GM06990 (cell line): Measurements from ENCODE around the gene TAGAP.

Source experiments
- DNase-seq: peaks from one replicate; pipeline ENCODE4 v3.0.0-alpha.2; 2011; ENCODE audit not compliant: insufficient read length; ENCODE audit errors: extremely low read depth
- H3K27me3 ChIP-seq: replicated peaks from 2 replicates; pipeline ENCODE4 v1.6.0; 2011; ENCODE audit warnings: low read length; ENCODE audit not compliant: control insufficient read depth, insufficient read depth
- H3K36me3 ChIP-seq: 2 replicates; pipeline ENCODE4 v1.5.1; 2011; ENCODE audit warnings: low read length; ENCODE audit not compliant: control insufficient read depth, insufficient read depth
- H3K4me3 ChIP-seq: replicated peaks from 2 replicates; pipeline ENCODE4 v1.5.1; 2011; ENCODE audit warnings: low read depth, mild to moderate bottlenecking, control low read depth, low read length
- CTCF ChIP-seq: IDR thresholded peaks from 2 replicates; pipeline ENCODE4 v1.5.1; 2011; ENCODE audit warnings: low read length, control low read depth, mild to moderate bottlenecking, inconsistent platforms; ENCODE audit not compliant: insufficient read depth, poor library complexity, severe bottlenecking

The TAGAP gene

GRCh38 chr6:159059141-159059540, 14.3 kb upstream of the TAGAP start:
- no peak for DNase-seq
- no peak overlapping the region for H3K4me3 ChIP-seq
- no peaks in the 10 kb centered on the region for H3K36me3 ChIP-seq
- H3K27me3 ChIP-seq, result no peaks in the 10 kb centered on the region
- TF ChIP-seq CTCF, result no peak

- Histone ChIP-seq H3K36me3 (no peaks in the 10 kb centered on the region), H3K27me3 (no peaks in the 10 kb centered on the region), H3K4me3 (no peak overlapping the region)
- no peak for DNase-seq
- TF ChIP-seq CTCF, result no peak
Observed at GRCh38 chr6:159056899-159057298, 12.1 kb upstream of the TAGAP start.

- no peak for TF ChIP-seq CTCF
- Histone ChIP-seq H3K27me3 (no peaks in the 10 kb centered on the region), H3K4me3 (no peak overlapping the region), H3K36me3 (no peaks in the 10 kb centered on the region)
- DNase-seq, result no peak
Observed at GRCh38 chr6:159056432-159056831, 11.6 kb upstream of the TAGAP start.

GRCh38 chr6:159056003-159056402, 11.2 kb upstream of the TAGAP start:
- Histone ChIP-seq H3K36me3 (no peaks in the 10 kb centered on the region), H3K27me3 (no peaks in the 10 kb centered on the region), H3K4me3 (no peak overlapping the region)
- DNase-seq, result no peak
- TF ChIP-seq CTCF, result no peak

- DNase-seq, result no peak
- TF ChIP-seq CTCF, result no peak
- H3K36me3 ChIP-seq, result no peaks in the 10 kb centered on the region
- H3K27me3 ChIP-seq, result no peaks in the 10 kb centered on the region
- H3K4me3 ChIP-seq, result no peak overlapping the region
Observed at GRCh38 chr6:159053781-159054398, 9.1 kb upstream of the TAGAP start.

GRCh38 chr6:159052720-159053119, 7.9 kb upstream of the TAGAP start:
- no peaks in the 10 kb centered on the region for H3K27me3 ChIP-seq
- H3K36me3 ChIP-seq, result no peaks in the 10 kb centered on the region
- no peak for DNase-seq
- no peak for TF ChIP-seq CTCF
- H3K4me3 ChIP-seq, result no peak overlapping the region
